ENCODE data around the gene XIST.
"Not testable (repeated sequence)": the region's sequence is repeated elsewhere in the genome, so short reads cannot be mapped to it uniquely, and the experiment has no call there.

XIST gene

DNA sequence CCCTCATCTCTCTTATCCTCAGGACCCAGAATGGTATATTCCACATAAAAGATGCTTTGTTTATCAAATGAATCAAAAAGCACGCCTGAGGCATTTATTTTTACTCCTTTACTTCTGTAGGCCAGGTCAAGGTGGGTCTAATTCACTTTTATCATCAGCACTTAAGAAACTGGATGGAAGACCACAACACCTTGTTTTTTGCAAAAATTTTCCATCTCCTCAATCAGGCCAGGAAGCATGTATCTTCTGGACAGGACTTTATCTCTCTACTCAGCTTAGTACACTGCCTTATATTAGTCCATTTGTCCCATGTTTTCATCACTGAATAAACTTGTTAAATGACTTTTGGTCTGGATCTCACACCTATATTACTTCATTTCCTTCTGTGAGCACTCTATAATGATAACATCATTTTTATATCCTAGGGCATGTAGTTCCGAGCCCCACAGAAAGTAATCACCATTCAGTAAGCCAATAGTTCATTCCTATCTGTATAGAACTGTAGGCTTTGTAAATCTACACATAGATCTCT, 29.0 kb downstream of the XIST start:
- TF ChIP-seq, protein P1, sequence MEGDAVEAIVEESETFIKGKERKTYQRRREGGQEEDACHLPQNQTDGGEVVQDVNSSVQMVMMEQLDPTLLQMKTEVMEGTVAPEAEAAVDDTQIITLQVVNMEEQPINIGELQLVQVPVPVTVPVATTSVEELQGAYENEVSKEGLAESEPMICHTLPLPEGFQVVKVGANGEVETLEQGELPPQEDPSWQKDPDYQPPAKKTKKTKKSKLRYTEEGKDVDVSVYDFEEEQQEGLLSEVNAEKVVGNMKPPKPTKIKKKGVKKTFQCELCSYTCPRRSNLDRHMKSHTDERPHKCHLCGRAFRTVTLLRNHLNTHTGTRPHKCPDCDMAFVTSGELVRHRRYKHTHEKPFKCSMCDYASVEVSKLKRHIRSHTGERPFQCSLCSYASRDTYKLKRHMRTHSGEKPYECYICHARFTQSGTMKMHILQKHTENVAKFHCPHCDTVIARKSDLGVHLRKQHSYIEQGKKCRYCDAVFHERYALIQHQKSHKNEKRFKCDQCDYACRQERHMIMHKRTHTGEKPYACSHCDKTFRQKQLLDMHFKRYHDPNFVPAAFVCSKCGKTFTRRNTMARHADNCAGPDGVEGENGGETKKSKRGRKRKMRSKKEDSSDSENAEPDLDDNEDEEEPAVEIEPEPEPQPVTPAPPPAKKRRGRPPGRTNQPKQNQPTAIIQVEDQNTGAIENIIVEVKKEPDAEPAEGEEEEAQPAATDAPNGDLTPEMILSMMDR (IDR thresholded peaks at IDR 0.05; ENCODE audit: control insufficient read depth, extremely low read depth, insufficient read depth), result no peak
- DNase-seq (ENCODE audit: low read depth), result no peak
- no peak overlapping the region for H3K4me3 ChIP-seq (ENCODE audit: low read depth, low read length)

DNA sequence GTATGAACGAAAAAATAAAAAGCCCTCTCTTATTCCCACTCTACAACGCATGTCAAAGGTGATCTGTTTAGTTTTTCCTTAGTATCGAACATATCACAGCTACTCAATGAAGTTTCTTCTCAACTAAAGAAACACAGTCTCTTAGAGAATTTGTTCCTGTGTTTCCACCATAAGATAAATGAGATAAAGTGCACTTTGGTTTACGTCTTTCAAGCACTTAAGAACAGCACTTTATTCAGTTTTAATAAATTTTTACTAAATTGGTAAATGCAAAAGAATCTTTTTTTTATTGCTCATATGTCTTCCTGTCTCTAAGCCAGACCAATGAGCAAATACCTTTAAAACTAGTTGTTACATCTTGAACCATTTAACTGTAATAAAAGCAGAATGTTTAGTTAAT, 29.7 kb downstream of the XIST start:
- H3K4me3 ChIP-seq (ENCODE audit: low read depth, low read length), result no peak overlapping the region
- no peak for DNase-seq (ENCODE audit: low read depth)
- TF ChIP-seq, protein P1 (IDR thresholded peaks at IDR 0.05; ENCODE audit: control insufficient read depth, extremely low read depth, insufficient read depth), result no peak

DNA sequence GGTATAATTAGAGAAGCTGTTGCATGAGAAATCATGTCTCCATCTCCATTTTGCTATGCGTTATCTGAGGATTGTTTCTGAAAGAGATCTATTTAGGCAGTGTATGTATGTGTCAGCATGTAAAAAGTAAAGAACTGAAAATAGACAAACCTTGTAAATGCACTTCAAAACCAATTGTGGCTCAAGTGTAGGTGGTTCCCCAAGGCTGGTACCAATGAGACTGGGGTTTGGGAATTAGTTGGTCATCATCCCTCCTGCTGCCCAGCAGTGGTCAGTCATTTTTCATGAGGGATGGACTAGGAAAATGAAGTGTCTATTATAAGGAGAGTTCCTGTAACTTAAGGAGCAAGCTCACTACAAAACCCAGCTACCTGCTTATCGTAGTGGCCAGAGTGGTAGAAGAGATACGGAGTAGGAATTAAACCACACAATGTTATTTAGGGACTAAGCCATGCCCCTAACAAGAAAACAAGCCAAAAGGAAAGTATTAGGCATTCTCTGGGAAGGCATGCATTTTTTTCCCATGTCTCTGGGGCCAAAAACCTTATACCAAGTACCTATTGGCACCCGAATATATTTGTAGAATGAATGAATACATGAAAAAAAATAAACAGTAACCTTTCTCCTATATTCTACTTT, 30.5 kb downstream of the XIST start:
- TF ChIP-seq, protein P1 (IDR thresholded peaks at IDR 0.05; ENCODE audit: control insufficient read depth, extremely low read depth, insufficient read depth), result no peak
- DNase-seq (ENCODE audit: low read depth), result no peak
- H3K4me3 ChIP-seq (ENCODE audit: low read depth, low read length), result no peak overlapping the region

- DNase-seq (ENCODE audit: low read depth); H3K4me3 ChIP-seq (ENCODE audit: low read depth, low read length): not testable (repeated sequence)
Observed at GRCh38 chrX:73819864-73820558, 32.5 kb downstream of the XIST start.

GRCh38 chrX:73818200-73819116, 34.1 kb downstream of the XIST start:
- H3K4me3 ChIP-seq (ENCODE audit: low read depth, low read length), result no peak overlapping the region
- TF ChIP-seq, protein P1 (IDR thresholded peaks at IDR 0.05; ENCODE audit: control insufficient read depth, extremely low read depth, insufficient read depth), result no peak
- no peak for DNase-seq (ENCODE audit: low read depth)

- no peak overlapping the region for H3K4me3 ChIP-seq (ENCODE audit: low read depth, low read length)
- TF ChIP-seq, protein P1 (IDR thresholded peaks at IDR 0.05; ENCODE audit: control insufficient read depth, extremely low read depth, insufficient read depth), result no peak
- DNase-seq (ENCODE audit: low read depth), result no peak
Observed at GRCh38 chrX:73817393-73818199, 34.9 kb downstream of the XIST start.

All from LNCaP clone FGC (cell line).